Endothelial cell of hepatic sinusoid (primary cell): ENCODE measurements around the gene S100A14.

Source experiments
- in situ Hi-C: cut with HindIII; loops from 2 replicates; pipeline ENCODE4 v1.10.0; 2017; ENCODE audit warnings: low sequenced_read_pairs

The S100A14 gene

DNA sequence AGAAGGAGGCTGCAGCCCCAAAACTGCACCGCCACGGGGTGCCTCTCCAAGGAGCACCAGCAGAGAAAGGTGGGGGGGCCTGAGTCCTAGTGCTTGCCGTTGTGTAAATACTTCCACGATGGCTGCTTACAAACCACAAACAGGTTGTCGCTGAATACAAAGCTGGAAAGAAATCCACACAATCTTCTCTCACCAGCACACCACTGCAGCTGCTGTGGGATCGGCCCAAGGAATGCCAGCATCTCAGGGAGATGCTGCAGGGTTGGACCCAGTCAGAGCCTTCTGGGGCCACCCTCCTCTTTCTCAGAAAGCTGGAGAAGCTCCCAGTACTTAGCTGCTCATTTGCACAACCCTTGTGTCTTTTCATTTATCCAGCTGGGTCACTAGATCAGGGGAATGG is 3.0 kb upstream of the S100A14 start:
- in situ Hi-C loops, result no loop called here

DNA sequence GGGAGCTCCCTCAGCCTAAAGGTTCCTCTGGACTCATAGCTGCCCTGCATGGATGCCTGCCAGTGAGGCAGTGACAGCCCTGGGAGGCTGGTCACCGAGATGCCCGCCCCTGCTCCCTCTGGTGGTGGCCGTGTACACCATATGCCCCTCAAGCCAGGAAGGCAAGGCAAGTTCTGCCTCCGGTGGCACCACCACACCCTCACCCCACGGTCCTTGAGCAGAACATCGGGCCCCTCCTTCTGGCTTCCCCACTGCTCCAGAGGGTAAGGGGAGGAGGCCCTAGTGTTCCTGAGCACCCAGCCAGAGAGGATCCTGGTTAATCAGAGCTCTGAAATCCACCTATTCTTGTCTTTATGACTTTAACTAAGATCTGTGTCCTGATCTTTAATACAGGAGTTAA is 1.5 kb upstream of the S100A14 start:
- in situ Hi-C loops, result no loop called here

DNA sequence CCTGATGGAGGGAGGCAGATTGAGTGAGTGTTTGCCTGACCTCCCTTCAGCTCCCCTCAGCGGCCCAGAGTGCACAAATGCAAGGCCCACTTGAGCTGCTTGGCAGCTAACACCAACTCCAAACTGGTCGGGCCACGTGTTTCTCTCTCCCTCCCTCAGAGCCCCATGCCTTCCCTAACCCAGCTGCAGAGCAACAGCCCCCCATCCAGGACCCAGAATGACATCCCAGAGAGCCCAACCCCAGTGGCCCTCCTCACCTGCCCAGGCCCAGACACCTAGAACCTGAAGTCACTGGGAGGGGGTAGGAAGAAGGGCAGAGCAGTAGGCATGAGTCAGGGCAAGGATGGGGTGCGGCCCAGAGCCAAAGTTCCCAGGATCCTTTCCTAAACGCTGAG is 789 bp upstream of the S100A14 start:
- in situ Hi-C loops, result no loop called here

DNA sequence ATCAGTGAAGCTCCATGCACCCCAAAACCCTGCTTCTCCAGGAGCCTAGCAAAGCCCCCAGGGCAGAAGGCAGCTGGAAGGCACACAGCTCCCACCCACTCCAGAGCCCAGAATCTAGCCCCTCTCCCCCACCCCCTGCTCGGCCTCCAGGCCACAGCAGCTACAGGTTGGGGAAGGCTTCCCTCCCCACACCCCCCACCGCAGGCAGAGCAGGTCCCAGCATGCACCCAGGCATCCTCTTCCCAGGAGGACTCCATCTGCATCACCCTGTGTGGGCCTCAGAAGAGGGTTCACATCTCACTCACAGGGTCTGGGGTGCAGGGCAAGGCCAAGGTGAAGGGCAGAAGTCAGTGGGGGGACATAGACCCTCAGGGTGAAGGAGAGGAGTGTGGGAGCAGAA is 719 bp downstream of the S100A14 start:
- in situ Hi-C loops, result no loop called here

DNA sequence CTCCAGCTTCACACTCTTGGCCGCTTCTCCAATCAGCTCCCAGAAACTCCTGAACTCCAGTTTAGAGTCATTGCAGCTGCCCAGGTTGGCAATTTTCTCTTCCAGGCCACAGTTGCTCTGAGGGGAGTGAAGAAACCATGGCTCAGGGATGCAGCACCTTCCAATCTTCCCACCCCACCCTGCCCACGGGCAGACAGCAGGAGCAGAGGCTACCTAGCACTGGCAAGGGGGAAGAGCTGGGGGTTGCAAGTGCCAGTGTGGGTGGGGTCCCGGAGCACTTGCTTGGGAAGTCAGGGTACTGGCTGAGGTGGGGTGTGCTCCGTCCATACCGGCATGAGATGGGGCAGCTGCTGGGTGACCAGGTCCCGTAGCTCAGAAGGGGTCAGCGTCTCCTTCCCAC is 1.2 kb downstream of the S100A14 start:
- in situ Hi-C loops, result no loop called here

DNA sequence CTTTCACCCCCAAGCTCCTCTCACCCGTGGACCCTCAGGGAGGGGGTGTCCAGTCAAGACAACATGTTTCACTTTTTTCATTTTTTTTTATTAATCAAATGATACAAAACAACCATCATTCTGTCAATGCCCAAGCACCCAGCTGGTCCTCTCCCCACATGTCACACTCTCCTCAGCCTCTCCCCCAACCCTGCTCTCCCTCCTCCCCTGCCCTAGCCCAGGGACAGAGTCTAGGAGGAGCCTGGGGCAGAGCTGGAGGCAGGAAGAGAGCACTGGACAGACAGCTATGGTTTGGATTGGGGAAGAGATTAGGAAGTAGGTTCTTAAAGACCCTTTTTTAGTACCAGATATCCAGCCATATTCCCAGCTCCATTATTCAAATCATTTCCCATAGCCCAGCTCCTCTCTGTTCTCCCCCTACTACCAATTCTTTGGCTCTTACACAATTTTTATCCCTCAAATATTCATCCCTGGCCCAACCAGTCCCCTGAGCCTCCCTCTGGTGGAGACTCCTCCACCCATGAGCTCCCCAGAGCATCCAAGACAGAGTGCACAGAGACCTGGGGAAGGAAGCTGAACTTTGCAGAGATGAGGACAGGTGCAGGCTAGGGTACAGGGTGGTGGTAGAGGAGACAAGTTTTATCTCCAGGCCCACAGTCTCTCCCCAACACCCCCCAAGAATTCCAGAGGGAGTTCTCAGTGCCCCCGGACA is 1.8 kb downstream of the S100A14 start:
- in situ Hi-C loops, result no loop called here

DNA sequence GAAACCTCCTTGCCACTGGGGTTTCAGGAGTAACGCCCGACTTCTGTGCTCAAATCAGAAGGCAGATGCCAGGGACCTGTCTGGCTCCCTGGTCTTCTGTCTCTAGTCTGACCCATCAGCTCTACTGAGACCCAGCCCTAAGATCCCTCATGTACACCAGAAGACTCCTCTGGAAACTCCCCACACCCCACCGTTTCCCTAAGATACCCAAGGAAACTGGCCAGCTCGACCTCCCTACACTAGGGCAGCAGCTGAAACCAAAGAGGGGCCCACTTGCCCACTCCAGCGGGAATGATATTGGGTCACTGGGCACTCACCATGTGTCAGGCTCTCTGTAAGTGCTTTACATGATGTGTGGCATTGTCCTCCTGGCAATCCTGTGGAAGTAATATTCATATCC is 2.7 kb downstream of the S100A14 start:
- in situ Hi-C loops, result no loop called here

DNA sequence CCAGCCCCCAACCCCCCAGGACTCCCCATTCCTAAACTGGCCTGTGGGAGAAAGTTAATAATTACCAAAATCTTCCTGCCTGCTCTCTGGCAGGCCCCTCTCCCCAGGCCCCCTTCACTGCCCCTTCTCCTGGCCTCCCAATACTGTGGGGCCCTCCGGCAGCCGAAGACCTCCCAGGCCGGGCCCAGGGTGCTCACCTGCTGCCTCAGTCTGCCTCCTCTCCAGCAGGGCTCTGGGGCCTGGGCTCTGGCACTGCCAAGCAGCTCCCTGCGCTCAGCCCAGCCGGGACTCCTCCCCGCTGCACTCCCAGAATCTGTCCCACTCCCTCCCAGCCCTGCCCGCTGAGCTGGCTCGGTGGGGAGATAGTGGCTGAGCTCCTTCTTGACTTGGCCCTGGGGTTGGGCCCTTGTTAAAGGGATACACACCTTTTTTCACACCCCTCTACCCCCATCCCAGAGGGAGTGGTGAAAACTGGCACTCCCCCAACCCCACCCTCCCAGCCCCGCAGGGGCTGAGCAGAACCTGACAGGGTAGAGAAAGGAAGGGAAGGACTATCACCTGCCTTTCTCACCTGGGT is 3.3 kb downstream of the S100A14 start, which contains the start of gene S100A16:
Gene S100A16 (minus strand): TSS at position 383 of the 577 bp plus-strand sequence. CDS start 4,986 bp downstream, outside the sequence.
- in situ Hi-C loops, result no loop called here

DNA sequence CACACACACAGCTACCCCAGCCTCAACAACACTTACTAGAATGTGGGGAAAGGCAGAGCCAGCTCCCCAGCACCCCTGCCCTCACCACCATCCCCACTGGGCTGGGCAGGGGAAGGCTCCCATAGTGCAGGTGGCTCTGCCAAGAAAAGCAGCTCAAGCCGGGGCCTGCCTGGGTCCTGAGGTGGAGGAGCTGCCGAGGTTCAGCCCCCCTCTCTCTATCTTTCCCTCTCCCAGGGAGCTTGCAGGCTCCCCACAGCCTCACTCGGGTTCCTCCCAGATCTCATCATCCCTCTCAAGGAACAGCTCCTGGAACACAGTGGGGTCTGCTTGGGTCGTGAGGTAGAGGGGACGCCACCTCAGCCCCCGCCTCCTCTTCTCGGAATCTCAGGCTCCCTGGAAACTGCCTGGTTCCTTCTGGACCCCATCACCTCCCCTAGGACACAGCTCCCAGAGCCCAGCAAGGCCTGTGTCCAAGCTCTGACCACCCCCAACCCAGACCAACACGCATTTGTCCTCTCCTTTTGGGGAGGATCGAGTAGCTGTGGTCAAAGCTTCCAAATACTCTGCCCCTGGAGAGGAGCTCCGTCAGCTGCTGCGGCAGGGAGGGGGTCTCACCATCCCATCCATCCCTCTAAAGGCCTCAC is 3.9 kb downstream of the S100A14 start:
- in situ Hi-C loops, result no loop called here

DNA sequence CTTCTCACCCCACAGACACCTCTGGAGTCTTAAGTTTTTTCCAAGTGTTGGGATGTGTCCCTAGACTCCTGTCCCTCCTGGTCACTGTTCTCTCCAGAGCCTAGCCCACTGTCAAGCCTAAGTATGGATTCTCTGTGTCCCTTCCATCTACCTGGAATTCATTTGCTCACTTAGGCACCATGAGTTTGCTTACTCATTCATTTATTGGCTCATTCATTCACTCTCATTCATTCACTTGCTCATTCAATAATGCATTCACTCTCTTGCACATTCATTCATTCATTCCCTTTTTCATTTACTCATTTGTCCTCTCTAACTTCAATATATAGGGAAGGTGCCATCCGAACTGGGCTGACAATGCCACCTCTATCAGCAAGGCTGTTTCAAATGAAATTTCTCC is 4.8 kb downstream of the S100A14 start:
- in situ Hi-C loops, result no loop called here

DNA sequence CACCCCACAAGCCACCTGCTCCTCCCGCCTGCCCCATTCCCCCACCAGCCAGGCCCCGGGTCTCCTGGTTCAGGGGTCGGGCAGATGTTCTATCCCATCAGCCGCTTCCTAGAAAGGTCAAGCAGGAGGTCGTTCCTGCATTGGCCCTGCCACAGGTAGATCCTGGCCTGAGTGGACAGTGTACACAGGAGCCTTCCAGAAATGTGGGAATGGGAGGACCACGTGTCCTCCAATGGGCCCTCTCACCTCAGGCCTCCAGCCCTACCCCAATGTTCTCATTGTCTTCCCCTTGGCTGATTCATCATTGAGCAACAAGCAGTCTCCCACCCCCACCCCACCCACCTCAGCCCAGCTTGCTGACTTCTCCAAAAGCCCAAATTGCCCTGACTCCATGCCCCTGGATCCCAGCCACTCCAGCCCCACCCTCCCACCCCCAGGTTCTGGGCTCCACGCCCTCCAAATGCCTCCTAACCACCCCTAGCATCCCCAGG is 5.3 kb downstream of the S100A14 start:
- in situ Hi-C loops, result no loop called here

DNA sequence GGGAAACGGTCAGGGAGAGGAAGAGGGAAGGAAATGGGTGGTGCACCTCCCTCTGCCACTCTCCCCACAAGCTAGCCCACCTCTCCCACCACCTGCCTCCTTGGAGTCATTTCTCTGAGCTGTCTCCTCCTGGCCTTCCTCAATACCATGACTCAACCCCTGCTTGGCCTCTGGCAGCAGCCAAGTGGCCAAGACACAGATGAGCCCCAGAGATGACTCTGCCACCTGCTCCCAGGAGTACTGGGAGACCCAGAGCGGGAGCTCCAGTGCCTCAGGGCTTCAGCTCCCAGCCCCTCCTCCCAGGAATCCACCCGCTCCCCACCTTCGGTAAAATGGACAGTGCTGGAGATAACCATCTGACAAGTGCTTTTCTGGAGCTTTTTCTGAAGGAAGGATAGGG is 5.8 kb downstream of the S100A14 start:
- in situ Hi-C loops, result no loop called here

DNA sequence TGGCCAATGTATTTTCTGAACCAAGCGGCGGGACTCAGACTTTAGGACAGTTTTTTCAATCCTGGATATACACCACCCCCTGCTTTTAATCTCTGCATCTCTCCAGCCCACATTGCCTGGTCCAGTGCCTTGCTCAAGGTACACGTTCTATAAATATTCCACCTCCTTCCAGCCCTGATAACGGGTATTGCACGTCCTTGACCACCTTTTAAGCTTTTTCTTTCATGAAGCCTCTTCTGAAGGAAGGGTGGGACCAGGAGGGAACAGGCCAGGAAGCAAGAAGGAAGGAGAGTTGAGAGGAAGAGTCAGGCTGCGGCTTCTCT is 6.6 kb downstream of the S100A14 start:
- in situ Hi-C loops, result no loop called here

DNA sequence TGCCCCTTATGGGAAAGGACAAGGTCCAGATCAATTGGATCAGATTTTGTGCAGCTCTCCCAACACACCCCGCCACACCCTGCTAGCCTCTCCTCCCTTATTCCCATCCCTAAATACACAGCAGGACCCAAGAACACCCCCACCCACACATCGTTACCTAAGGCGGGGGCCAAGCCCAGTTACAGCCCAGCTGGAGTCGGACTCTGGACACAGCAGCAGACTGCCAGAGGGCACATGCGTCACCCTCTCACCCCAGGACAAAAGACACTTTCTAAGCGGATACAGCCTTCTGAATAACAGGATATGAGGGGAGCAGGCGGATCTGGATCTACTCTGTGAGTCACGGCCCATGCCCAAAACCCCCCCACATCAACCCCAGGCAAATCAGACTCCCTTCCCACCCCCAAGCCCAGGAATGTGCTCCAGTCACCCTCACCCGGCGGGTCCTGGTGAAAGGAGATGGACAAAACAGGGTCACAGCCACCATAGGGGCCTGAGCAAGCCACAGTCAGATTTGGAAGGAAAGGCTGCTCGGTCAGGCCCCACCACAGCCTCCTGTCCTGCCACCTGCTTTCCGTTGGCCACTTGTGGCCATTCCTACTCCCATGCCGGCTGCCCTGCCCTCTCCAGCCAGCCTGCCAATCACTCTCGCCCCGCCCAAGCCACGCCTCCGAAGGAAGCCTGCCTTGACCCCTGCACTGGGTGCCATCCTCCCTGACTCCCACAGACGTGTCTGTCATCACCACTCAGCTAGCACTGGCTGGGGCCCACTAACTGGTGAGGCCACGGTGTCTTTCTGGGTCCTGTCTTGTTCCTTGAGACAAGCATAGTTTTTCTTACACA is 7.2 kb downstream of the S100A14 start:
- in situ Hi-C loops, result no loop called here

DNA sequence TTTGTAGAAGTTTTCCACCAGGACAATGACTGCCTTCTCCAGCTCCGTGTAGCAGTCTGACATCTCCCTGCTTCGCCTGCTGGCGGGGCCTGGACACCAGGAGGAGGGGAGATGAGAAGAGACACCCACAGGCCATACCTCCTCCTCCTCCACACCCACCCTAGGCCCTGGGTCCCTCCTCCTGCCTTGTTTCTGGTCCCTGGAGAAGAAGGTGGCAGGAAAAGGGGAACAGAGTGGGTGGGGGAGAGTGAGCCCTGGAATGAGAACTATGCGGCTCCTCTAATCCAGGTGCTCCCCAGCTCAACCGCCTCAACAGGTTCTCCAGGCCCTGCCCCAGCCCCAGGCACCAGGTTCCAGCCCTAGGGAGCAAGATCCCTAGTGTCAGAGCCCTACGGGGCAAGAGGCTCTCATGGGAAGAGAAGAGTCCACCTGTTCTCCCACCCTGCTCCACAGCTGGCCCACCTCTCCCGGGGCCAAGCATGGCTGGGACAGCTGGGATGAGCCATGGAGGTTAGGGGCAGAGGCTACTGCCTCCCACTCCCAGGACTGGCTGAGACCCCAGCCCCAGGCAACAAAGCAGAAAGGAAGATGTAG is 7.9 kb downstream of the S100A14 start:
- in situ Hi-C loops, result no loop called here

DNA sequence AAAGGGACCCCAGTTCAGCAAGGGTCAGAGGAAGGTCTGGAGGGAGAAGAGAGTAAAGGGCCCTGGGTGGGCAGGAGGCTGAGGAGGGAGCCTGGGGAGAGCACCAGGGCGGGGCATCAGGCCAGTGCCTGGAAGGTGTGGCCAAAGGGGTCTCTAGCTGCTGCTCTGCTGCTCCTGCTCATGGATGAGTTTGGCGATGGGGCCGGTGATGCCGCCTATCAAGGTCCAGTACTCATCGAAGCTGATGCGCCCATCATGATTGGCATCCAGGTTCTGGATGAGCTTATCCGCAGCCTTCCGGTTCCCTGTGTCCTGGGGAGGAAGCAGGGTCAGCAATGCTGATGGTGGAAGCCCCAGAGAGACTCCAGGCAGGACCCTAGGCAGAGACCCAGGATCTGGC is 8.7 kb downstream of the S100A14 start:
- in situ Hi-C loops, result no loop called here

DNA sequence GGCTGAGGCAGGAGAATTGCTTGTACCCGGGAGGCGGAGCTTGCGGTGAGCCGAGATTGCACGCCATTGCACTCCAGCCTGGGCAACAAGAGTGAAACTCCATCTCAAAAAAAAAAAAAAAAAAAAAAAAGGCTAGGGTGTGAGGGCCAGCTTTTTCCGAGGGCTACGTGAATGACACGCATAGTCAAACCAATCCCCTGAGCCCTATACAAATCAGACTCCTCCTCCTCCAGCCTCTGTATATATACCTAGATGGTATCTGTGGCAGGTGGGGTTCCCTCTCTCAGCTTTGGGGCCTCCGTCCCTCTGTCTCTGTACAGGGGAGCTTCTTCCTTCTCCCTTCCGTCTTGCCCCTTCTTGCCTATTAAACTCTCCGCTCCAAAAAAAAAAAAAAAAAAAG is 9.9 kb downstream of the S100A14 start:
- in situ Hi-C loops, result no loop called here

DNA sequence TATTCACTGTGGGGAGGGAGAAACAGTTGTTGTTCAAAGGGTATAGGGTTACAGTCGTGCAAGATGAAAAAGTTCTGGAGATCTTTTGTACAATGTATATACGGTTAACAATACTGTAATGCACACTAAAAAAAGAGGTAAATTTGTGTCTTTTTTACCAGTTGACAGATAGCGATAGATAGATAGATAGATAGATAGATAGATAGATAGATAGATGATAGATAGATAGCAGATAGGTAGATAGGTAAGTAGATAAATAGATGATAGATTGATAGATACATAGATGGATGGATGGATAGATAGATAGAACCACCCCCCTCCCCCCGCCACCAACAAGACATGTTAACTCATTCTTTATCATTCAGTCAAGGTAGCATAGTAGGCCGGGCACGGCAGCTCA is 13.4 kb downstream of the S100A14 start:
- in situ Hi-C loops, result no loop called here

DNA sequence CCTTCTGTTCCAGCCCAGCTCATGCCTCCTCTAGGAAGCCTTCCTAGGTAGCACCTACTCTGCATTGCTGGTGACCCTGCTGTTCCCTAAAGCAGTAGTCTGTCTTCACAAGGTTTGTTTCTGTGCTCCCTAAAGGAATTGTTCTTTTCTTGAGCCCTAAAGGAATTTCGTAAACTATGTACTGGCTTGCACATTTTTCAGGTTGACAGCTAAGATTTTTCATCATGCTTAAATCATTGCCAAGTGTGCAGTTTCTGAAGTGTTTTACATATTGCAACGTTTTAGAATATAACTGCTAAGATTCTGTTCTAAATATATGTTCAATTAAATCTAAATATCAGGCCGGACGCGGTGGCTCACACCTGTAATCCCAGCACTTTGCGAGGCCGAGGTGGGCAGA is 16.3 kb downstream of the S100A14 start:
- in situ Hi-C loops, result no loop called here

DNA sequence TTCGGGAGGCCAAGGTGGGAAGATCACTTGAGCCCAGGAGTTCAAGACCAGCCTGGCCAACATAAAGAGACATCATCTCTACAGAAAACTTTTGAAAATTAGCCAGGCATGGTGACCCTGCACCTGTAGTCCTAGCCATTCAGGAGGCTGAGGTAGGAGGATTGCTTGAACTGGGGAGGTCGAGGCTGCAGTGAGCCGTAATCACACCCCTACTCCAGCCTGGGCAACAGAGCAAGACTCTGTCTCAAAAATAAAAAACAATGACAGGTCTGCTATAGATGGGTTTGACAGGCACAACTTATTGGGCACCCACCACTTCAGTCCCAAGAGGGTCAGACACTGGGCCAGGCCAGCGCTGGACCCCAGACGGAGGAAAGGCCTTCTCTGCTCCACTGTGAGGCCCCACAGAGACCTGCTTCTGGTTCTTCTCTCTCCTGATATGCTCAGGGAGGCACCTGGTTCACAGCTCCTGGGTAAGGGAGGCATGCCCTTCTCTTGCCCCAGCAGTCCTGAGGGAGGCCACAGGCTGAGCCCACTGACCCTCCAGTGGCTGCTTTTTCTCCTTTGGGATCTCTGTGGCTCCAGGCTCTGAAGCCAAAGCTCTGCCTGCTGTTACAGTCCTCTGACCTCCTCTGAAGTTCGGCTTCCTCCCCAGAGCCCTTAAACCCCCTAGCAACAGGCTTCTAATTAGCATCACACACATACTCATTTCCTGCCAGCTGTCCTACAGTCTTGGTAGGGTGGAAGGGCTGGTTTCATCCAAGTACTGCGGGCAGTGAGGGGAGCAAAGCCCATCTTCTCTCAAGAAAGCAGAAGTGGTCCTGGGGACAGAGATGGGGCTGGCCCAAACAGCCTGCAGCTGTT is 17.6 kb downstream of the S100A14 start:
- in situ Hi-C loops, result no loop called here
